ENCODE data around the gene ZYG11A.

Gene ZYG11A

DNA sequence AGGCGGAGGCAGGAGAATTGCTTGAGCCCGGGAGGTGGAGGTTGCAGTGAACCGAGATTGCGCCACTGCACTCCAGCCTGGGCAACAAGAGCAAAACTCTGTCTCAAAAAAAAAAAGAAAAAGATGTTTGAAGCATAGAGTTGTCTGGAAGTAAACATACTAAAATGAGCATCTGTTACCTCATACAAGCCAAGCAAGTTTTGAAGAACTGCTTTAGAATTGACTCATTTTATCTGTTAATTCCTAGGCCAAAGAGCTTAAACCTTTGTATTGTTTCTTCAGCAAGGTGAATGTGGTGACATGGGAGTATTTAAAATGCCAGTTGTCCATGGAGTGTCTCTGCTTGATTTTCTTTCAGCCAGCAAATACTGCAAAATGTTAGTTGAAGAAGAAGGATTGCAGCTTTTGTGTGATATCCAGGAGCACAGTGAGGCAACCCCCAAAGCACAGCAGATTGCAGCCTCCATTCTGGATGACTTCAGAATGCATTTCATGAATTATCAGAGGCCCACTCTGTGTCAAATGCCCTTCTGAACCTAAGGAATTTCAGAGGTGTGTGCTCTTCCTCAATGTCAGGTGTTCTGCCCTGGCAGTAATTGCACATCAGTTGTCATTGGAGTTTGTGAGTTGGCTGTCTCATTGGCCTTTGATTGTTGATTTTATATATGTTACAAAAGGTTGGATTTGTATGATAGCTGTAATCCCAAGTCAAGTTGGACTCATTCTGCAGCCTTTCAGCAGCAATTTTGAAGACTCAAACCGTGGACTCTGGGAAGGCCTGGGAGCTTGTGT lies 50.1 kb downstream of the ZYG11A start:
- no peak overlapping the region for H3K4me2 ChIP-seq
- peaks cover 35% of the 10 kb centered on the region for H3K36me3 ChIP-seq (ENCODE audit: insufficient read depth)
- TF ChIP-seq, protein P1, sequence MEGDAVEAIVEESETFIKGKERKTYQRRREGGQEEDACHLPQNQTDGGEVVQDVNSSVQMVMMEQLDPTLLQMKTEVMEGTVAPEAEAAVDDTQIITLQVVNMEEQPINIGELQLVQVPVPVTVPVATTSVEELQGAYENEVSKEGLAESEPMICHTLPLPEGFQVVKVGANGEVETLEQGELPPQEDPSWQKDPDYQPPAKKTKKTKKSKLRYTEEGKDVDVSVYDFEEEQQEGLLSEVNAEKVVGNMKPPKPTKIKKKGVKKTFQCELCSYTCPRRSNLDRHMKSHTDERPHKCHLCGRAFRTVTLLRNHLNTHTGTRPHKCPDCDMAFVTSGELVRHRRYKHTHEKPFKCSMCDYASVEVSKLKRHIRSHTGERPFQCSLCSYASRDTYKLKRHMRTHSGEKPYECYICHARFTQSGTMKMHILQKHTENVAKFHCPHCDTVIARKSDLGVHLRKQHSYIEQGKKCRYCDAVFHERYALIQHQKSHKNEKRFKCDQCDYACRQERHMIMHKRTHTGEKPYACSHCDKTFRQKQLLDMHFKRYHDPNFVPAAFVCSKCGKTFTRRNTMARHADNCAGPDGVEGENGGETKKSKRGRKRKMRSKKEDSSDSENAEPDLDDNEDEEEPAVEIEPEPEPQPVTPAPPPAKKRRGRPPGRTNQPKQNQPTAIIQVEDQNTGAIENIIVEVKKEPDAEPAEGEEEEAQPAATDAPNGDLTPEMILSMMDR (conservative IDR thresholded peaks at IDR 0.05; ENCODE audit: low read depth, low read length): no peak
- no peaks in the 10 kb centered on the region for H3K4me1 ChIP-seq (ENCODE audit: low read depth, poor library complexity, severe bottlenecking)
- H3K79me2 ChIP-seq (ENCODE audit: insufficient read depth, low read depth): no peaks in the 10 kb centered on the region
- no peak overlapping the region for H3K9ac ChIP-seq
- H3K27ac ChIP-seq: no peak overlapping the region
- no peak overlapping the region for H3K4me3 ChIP-seq (IDR thresholded peaks at IDR 0.05; ENCODE audit: insufficient read depth, low read depth, low read length)
- H4K20me1 ChIP-seq (ENCODE audit: insufficient read depth): no peaks in the 10 kb centered on the region
- no peaks in the 10 kb centered on the region for H3K27me3 ChIP-seq (ENCODE audit: insufficient read depth, low read depth)
- H2AFZ ChIP-seq (ENCODE audit: low read depth): no peak overlapping the region

DNA sequence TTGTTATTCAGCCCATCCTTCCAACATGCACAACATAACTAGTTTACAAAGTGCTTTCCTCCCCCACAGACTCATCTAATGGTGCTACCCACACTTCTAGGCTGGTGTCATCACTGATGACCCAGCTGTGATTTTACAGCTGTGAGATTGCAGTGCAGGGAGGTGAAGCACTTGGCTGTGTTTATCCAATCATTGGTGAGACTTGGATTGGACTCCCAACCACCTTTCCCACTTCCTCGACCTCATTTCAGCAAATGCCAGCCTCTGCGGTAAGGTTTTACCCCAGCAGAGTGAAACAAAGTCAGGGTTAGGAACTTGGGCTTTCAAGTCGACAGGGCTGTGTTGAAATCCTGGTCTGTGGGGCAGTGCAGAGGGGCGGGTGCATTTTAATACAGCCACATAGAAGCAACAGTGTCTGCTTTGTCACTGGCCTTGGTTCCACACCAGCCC lies 56.9 kb downstream of the ZYG11A start:
- no peaks in the 10 kb centered on the region for H3K4me1 ChIP-seq (ENCODE audit: low read depth, poor library complexity, severe bottlenecking)
- H3K4me2 ChIP-seq: no peak overlapping the region
- TF ChIP-seq, protein P1 (conservative IDR thresholded peaks at IDR 0.05; ENCODE audit: low read depth, low read length): no peak
- no peaks in the 10 kb centered on the region for H3K79me2 ChIP-seq (ENCODE audit: insufficient read depth, low read depth)
- H4K20me1 ChIP-seq (ENCODE audit: insufficient read depth): no peaks in the 10 kb centered on the region
- no peak overlapping the region for H3K9ac ChIP-seq
- H2AFZ ChIP-seq (ENCODE audit: low read depth): no peak overlapping the region
- H3K27me3 ChIP-seq (ENCODE audit: insufficient read depth, low read depth): no peaks in the 10 kb centered on the region
- no peak overlapping the region for H3K27ac ChIP-seq
- peaks cover 12% of the 10 kb centered on the region; the same call in 1 of the 2 replicates for H3K36me3 ChIP-seq (ENCODE audit: insufficient read depth)
- H3K4me3 ChIP-seq (IDR thresholded peaks at IDR 0.05; ENCODE audit: insufficient read depth, low read depth, low read length): no peak overlapping the region

DNA sequence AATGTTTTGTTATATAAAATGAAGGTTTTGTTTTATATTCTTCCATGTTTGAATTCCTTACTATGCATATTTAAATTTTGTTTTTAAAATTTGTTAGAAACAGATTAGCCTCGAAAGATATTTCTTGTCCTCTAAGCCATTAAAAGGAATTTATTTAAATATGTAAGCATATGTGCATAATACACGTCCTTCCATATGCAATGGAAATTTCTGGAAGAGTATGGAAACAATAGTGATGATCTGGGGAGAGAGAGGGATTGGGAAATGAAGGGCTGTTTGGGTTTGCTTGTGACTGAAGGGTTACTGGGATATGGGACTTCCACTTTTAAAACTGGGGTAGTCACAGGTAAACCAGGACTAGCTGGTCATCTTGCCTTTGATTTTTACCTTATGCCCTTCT lies 57.8 kb downstream of the ZYG11A start:
- Histone ChIP-seq H3K36me3 (ENCODE audit: insufficient read depth) (peaks cover 4% of the 10 kb centered on the region; the same call in 1 of the 2 replicates), H3K9ac (no peak overlapping the region), H3K4me1 (ENCODE audit: low read depth, poor library complexity, severe bottlenecking) (no peaks in the 10 kb centered on the region), H2AFZ (ENCODE audit: low read depth) (no peak overlapping the region), H3K27ac (no peak overlapping the region), H4K20me1 (ENCODE audit: insufficient read depth) (no peaks in the 10 kb centered on the region), H3K4me2 (no peak overlapping the region), H3K79me2 (ENCODE audit: insufficient read depth, low read depth) (no peaks in the 10 kb centered on the region), H3K27me3 (ENCODE audit: insufficient read depth, low read depth) (no peaks in the 10 kb centered on the region), H3K4me3 (IDR thresholded peaks at IDR 0.05; ENCODE audit: insufficient read depth, low read depth, low read length) (no peak overlapping the region)
- TF ChIP-seq, protein P1 (conservative IDR thresholded peaks at IDR 0.05; ENCODE audit: low read depth, low read length): no peak

DNA sequence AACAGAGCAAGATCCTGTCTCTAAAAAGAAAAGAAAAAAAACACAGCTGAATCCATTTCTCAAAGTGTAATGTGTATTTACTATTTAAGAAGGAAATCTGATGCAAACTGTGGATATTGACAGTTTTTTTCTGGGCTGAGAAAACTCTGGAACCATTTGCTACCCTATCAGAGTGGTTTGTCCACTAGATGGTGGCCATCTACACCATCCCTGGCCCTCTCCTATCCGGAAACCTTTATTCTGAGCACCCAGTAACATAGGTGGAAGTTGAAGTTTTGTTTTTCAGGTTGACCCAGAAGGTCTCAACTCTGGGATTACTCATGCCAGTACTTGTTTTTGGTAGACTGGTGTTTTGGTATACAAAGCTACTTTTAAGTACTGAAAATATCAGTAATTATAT lies 58.8 kb downstream of the ZYG11A start:
- H3K27ac ChIP-seq: no peak overlapping the region
- no peak overlapping the region for H2AFZ ChIP-seq (ENCODE audit: low read depth)
- no peaks in the 10 kb centered on the region for H4K20me1 ChIP-seq (ENCODE audit: insufficient read depth)
- H3K27me3 ChIP-seq (ENCODE audit: insufficient read depth, low read depth): no peaks in the 10 kb centered on the region
- H3K4me2 ChIP-seq: no peak overlapping the region
- no peaks in the 10 kb centered on the region for H3K4me1 ChIP-seq (ENCODE audit: low read depth, poor library complexity, severe bottlenecking)
- H3K4me3 ChIP-seq (IDR thresholded peaks at IDR 0.05; ENCODE audit: insufficient read depth, low read depth, low read length): no peak overlapping the region
- no peaks in the 10 kb centered on the region for H3K79me2 ChIP-seq (ENCODE audit: insufficient read depth, low read depth)
- TF ChIP-seq, protein P1 (conservative IDR thresholded peaks at IDR 0.05; ENCODE audit: low read depth, low read length): no peak
- no peaks in the 10 kb centered on the region for H3K36me3 ChIP-seq (ENCODE audit: insufficient read depth)
- no peak overlapping the region for H3K9ac ChIP-seq

All from KMS-11 (cell line).